Natural killer cell (primary cell): ENCODE measurements around the gene CSH2. TPM values are rescaled to one million over a fixed set of nuclear protein-coding genes. Genes with fewer than 3 reads are reported as not detected.
"Not testable (repeated sequence)": the region's sequence is repeated elsewhere in the genome, so short reads cannot be mapped to it uniquely, and the experiment has no call there.

Experiments used
- ATAC-seq, 3 donors: fragments of 150-1000 bp in 2 of 3; fragments of 200-7000 bp in 1 of 3; cut with Tn5 transposase; 1 replicate in 1 of 3; 2 replicates in 2 of 3; pipeline ENCODE4 v1.10.0; 2021; ENCODE audit warnings: mild to moderate bottlenecking in 2 of 3, moderate library complexity in 2 of 3
- DNase-seq, 2 donors: peaks; one replicate each; pipeline versions ENCODE4 v3.0.0 to v3.0.0-alpha.2; 2013 to 2021; ENCODE audit warnings: mixed read lengths in 1 of 2
- H3K27ac ChIP-seq: one replicate; pipeline ENCODE4 v1.5.1; 2013; ENCODE audit warnings: mild to moderate bottlenecking, low read length
- H3K27me3 ChIP-seq: one replicate; pipeline ENCODE4 v1.6.1; 2013; ENCODE audit warnings: low read length; ENCODE audit not compliant: control insufficient read depth, insufficient read depth
- H3K36me3 ChIP-seq: one replicate; pipeline ENCODE4 v1.6.1; 2013; ENCODE audit warnings: low read length; ENCODE audit not compliant: control insufficient read depth, insufficient read depth
- H3K4me1 ChIP-seq: one replicate; pipeline ENCODE4 v1.6.1; 2013; ENCODE audit warnings: low read length; ENCODE audit not compliant: control insufficient read depth, insufficient read depth
- H3K4me3 ChIP-seq: one replicate; pipeline ENCODE4 v1.5.1; 2013; ENCODE audit warnings: low read length
- H3K9me3 ChIP-seq: one replicate; pipeline ENCODE4 v1.6.1; 2013; ENCODE audit warnings: low read length; ENCODE audit not compliant: control insufficient read depth, insufficient read depth
- H3K27ac Mint-ChIP-seq, 2 donors: one replicate each; pipeline ENCODE4 v1.8.0; 2022; ENCODE audit warnings: mild to moderate bottlenecking in 2 of 2, mixed read lengths in 2 of 2, moderate library complexity in 1 of 2
- H3K27me3 Mint-ChIP-seq, 2 donors: one replicate each; pipeline ENCODE4 v1.8.0; 2022; ENCODE audit warnings: low read depth in 2 of 2, mixed read lengths in 2 of 2
- H3K36me3 Mint-ChIP-seq: one replicate; pipeline ENCODE4 v1.8.0; 2022; ENCODE audit warnings: mixed read lengths
- H3K4me1 Mint-ChIP-seq, 2 donors: one replicate each; pipeline ENCODE4 v1.8.0; 2022; ENCODE audit warnings: mixed read lengths in 2 of 2
- H3K4me3 Mint-ChIP-seq: one replicate; pipeline ENCODE4 v1.8.0; 2022; ENCODE audit warnings: mild to moderate bottlenecking, moderate library complexity, mixed read lengths
- H3K9me3 Mint-ChIP-seq, 2 donors: one replicate each; pipeline ENCODE4 v1.8.0; 2022; ENCODE audit warnings: mixed read lengths in 2 of 2
- CTCF ChIP-seq: fragments of 200-600 bp; IDR thresholded peaks from one replicate; pipeline ENCODE4 v1.8.0; 2022; ENCODE audit warnings: antibody characterized with exemption
- WGBS: methylation state at CpG from one replicate; pipeline ENCODE4 v1.1.7; 2013; ENCODE audit warnings: missing lambda C conversion rate; ENCODE audit not compliant: insufficient coverage; 5-methylcytosine and 5-hydroxymethylcytosine counted together
- intact Hi-C: fragments of 100-400 bp; cut with micrococcal nuclease; formaldehyde crosslinking; loops from one replicate; pipeline ENCODE4 v1.14.2; 2022
- total RNA-seq, 4 donors: library from RNA; stranded (reverse); fragments of 120-200 nt in 1 of 4; gene quantifications; one replicate each; pipeline versions ENCODE4 v1.2.3 to v1.2.4, GENCODE V29; 2013 to 2022

Gene CSH2
- total RNA-seq, result not detected
- not detected for total RNA-seq (2013)

GRCh38 chr17:63873577-63873976, at the start of gene CSH2:
Gene CSH2, minus strand, starts transcription at chr17:63873677. Its CDS starts 63 bp downstream, at chr17:63873614.
- H3K4me1 Mint-ChIP-seq, H3K27me3 ChIP-seq, H3K36me3 ChIP-seq, H3K36me3 Mint-ChIP-seq, intact Hi-C loops, H3K9me3 Mint-ChIP-seq, H3K9me3 ChIP-seq, H3K4me3 Mint-ChIP-seq, DNase-seq, H3K27ac Mint-ChIP-seq, ATAC-seq, H3K27me3 Mint-ChIP-seq, H3K4me1 ChIP-seq, H3K27ac ChIP-seq, H3K4me3 ChIP-seq: not testable (repeated sequence)
- no CpG with 5 or more reads among the region's 7 CpGs for WGBS

- H3K27me3 Mint-ChIP-seq, intact Hi-C loops, H3K27me3 ChIP-seq, H3K36me3 Mint-ChIP-seq, H3K27ac Mint-ChIP-seq, H3K9me3 ChIP-seq, H3K36me3 ChIP-seq, DNase-seq, H3K9me3 Mint-ChIP-seq, H3K27ac ChIP-seq, H3K4me3 Mint-ChIP-seq, ATAC-seq, H3K4me3 ChIP-seq: not testable (repeated sequence)
- 54% methylated on average over 8 of the region's 9 CpGs for WGBS
- peaks cover 16% of the 10 kb centered on the region for H3K4me1 ChIP-seq
- H3K4me1 Mint-ChIP-seq, result peaks cover 8 to 11% of the 10 kb centered on the region in 2 donors
Observed at GRCh38 chr17:63922402-63922801, 48.9 kb upstream of the CSH2 start.

- H3K27me3 ChIP-seq, H3K36me3 ChIP-seq, H3K9me3 Mint-ChIP-seq, H3K27ac Mint-ChIP-seq, ATAC-seq, DNase-seq, intact Hi-C loops, H3K4me3 ChIP-seq, H3K27me3 Mint-ChIP-seq, H3K27ac ChIP-seq, H3K9me3 ChIP-seq, H3K4me3 Mint-ChIP-seq, H3K36me3 Mint-ChIP-seq: not testable (repeated sequence)
- WGBS, result 68% methylated on average over 5 of the region's 5 CpGs
- peaks cover 16% of the 10 kb centered on the region for H3K4me1 ChIP-seq
- peaks cover 8 to 11% of the 10 kb centered on the region in 2 donors for H3K4me1 Mint-ChIP-seq
Observed at GRCh38 chr17:63920779-63921178, 47.3 kb upstream of the CSH2 start.

DNA sequence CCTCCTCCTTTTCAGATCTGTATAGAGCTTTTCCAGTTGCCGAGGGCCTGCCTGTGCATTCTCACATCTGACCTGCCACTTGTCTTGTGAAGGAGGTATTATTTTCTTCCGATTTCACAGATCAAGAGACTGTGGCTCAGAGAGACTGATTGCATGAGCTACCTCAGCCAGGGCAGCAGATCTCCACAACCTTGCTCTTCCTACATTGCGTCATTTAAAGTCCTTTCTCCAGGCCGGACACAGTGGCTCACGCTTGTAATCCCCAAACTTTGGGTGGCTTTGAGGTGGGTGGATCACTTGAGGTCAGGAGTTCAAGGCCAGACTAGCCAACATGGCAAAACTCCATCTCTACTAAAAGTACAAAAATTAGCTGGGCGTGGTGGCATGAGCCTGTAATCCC, 46.6 kb upstream of the CSH2 start:
- H3K4me3 ChIP-seq, H3K36me3 ChIP-seq, H3K4me3 Mint-ChIP-seq, H3K27ac ChIP-seq, H3K27me3 Mint-ChIP-seq, H3K9me3 ChIP-seq, ATAC-seq, DNase-seq, H3K27me3 ChIP-seq, H3K36me3 Mint-ChIP-seq, intact Hi-C loops, H3K9me3 Mint-ChIP-seq: not testable (repeated sequence)
- H3K4me1 ChIP-seq, result peaks cover 19% of the 10 kb centered on the region
- 93% methylated on average over 6 of the region's 6 CpGs for WGBS
- Mint-ChIP-seq H3K4me1 (peaks cover 8 to 11% of the 10 kb centered on the region in 2 donors), H3K27ac (peak overlapping the region in 1 of 2 donors; percentile 68)

DNA sequence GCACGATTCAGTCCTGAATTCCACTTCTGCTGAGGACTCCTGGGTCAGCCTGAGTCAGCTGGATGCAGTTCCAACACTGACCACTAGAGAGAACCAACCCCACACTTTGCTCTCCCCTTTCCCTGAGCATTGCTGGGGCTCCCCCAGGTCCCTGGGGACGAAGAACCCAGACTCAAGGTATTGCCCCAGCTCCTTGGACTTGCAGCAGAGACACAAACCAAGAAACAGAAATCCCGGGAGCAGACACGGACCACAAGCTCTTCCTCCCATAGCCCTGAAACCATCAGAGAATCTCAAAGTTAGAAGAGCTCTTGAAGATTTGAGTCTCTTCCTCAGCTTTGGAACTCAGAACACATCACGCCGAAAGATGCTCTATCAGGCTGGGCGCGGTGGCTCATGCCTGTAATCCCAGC, 45.8 kb upstream of the CSH2 start:
- peak overlapping the region in 1 of 2 donors; percentile 68 for H3K27ac Mint-ChIP-seq

GRCh38 chr17:63918789-63919305, 45.4 kb upstream of the CSH2 start, which contains the start of gene GH1:
Gene GH1, minus strand, starts transcription at chr17:63918839. Its CDS starts 63 bp downstream, at chr17:63918776.
- H3K27me3 ChIP-seq, H3K27me3 Mint-ChIP-seq, H3K36me3 ChIP-seq, H3K9me3 ChIP-seq, H3K27ac ChIP-seq, H3K36me3 Mint-ChIP-seq, DNase-seq, H3K4me3 ChIP-seq, ATAC-seq, H3K4me3 Mint-ChIP-seq, H3K9me3 Mint-ChIP-seq: not testable (repeated sequence)
- peaks cover 8 to 11% of the 10 kb centered on the region in 2 donors for H3K4me1 Mint-ChIP-seq
- H3K27ac Mint-ChIP-seq, result peak within 1 kb of the TSS in 1 of 2 donors; percentile 68
- WGBS, result 77% methylated on average over 7 of the region's 10 CpGs
- H3K4me1 ChIP-seq, result peaks cover 19% of the 10 kb centered on the region
- intact Hi-C loops, result loop anchor here (1.0 to 5.0 kb wide), 6 partner anchors 27 to 363 kb away; no protein-coding TSS in a partner anchor

More for the DNA sequence above, 45.8 kb upstream of the CSH2 start:
- Mint-ChIP-seq H3K27me3 (peaks cover 4 to 7% of the 10 kb centered on the region in 2 donors), H3K4me1 (peaks cover 8 to 11% of the 10 kb centered on the region in 2 donors), H3K36me3 (no peaks in the 10 kb centered on the region), H3K9me3 (no peaks in the 10 kb centered on the region), H3K4me3 (no peak overlapping the region)
- intact Hi-C loops, result loop anchor here (1.0 to 5.0 kb wide), 6 partner anchors 27 to 363 kb away; no protein-coding TSS in a partner anchor
- WGBS, result 48% methylated on average over 8 of the region's 8 CpGs
- ATAC-seq (peak; percentile 91 to 100 (median 100)), DNase-seq (peak; percentile 64 to 91)
- Histone ChIP-seq H3K9me3 (no peaks in the 10 kb centered on the region), H3K27ac (no peak overlapping the region), H3K4me3 (no peak overlapping the region), H3K27me3 (no peaks in the 10 kb centered on the region), H3K36me3 (no peaks in the 10 kb centered on the region), H3K4me1 (peaks cover 19% of the 10 kb centered on the region)
- peak; percentile 95 for TF ChIP-seq CTCF
